Right lobe of liver (tissue), 4 donors: ENCODE data around the gene TLN1.

ENCODE experiments used
- POLR2A ChIP-seq: fragments of 450-650 bp; IDR thresholded peaks from one replicate; pipeline ENCODE4 v1.6.1; 2017; ENCODE audit warnings: antibody characterized with exemption, mild to moderate bottlenecking
- TF ChIP-seq, protein P1 (sequence below), 4 donors: fragments of 200-600 bp in 3 of 4; fragments of 450-650 bp in 1 of 4; IDR thresholded peaks; one replicate each; pipeline versions ENCODE4 v1.5.1 to v1.8.0; 2016 to 2022; ENCODE audit warnings: antibody characterized with exemption in 4 of 4, mild to moderate bottlenecking in 2 of 4
- donor health status: DM: no; HTN: no; CAD: no.
- donor health status: DM: no; HTN: no; CAD: no.
- donor health status: DM: no; HTN: yes; CAD: no.

DNA sequence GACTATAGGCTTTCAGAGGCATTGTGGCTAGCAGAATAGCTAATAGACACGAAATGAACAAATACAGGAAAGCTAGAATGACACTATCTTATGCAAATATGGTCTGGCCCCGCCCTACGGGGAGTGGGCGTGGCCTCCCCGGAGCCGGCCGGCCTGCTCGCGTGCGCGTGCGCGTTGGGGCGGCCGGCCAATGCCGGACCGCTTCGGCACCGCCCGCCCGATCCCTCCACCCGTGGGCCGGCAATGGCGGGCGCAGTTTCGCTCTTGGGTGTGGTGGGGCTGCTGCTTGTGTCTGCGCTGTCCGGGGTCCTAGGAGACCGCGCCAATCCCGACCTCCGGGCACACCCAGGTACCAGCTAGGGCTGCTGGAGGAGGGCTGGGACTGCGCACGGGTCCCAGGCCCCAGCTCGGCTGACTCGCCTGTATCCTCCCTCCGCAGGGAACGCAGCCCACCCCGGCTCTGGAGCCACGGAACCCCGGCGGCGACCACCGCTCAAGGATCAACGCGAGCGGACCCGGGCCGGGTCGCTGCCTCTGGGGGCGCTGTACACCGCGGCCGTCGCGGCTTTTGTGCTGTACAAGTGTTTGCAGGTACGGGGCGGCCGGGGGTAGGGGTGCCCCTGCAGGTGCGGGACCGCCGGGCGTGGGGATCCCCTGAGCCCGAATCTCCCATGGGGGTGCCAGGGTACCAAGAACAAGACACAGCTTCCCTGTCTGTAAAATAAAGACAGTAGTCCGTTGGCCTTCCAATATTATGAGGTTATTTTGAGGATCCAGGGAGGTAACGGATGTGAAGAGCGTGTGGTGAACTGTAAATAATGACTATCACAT lies 73.6 kb downstream of the TLN1 start, which contains the start of gene CCDC107:
- TF ChIP-seq, protein P1, sequence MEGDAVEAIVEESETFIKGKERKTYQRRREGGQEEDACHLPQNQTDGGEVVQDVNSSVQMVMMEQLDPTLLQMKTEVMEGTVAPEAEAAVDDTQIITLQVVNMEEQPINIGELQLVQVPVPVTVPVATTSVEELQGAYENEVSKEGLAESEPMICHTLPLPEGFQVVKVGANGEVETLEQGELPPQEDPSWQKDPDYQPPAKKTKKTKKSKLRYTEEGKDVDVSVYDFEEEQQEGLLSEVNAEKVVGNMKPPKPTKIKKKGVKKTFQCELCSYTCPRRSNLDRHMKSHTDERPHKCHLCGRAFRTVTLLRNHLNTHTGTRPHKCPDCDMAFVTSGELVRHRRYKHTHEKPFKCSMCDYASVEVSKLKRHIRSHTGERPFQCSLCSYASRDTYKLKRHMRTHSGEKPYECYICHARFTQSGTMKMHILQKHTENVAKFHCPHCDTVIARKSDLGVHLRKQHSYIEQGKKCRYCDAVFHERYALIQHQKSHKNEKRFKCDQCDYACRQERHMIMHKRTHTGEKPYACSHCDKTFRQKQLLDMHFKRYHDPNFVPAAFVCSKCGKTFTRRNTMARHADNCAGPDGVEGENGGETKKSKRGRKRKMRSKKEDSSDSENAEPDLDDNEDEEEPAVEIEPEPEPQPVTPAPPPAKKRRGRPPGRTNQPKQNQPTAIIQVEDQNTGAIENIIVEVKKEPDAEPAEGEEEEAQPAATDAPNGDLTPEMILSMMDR (IDR thresholded peaks at IDR 0.05) = peak; percentile 51 to 64 (median 57)
- TF ChIP-seq POLR2A = peak; percentile 96
